Measurements from ENCODE around the gene FAM9B.

DNA sequence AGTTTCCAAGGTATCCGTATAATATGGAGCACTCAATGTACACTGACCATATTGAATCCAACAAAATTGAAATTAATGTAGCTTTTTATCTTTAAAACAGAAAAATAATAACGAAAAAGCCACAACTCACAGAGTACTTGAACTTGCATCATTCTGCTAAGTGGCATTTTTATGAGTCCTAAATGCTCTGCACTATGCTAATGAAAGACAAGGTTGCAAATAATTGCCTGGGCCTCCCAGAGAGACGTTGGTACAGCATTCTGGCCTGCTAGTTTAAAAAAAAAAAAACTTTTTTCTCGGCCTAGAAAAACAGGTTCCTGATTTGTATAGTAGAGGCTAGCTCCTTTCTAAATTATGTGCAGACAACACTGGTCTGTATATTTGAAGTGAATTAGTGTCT lies 4.3 kb upstream of the FAM9B start:
- TF ChIP-seq EZH2 (optimal IDR thresholded peaks at IDR 0.05; ENCODE audit: low read depth, low read length) = no peak
- no peak for TF ChIP-seq CTCF (IDR thresholded peaks at IDR 0.05; ENCODE audit: low read length)
- TF ChIP-seq EZH2phosphoT487 (IDR thresholded peaks at IDR 0.05; ENCODE audit: low read length) = no peak
